ENCODE data around the gene ARNT2.
"Not testable (repeated sequence)": the region's sequence is repeated elsewhere in the genome, so short reads cannot be mapped to it uniquely, and the experiment has no call there.

ARNT2 gene

GRCh38 chr15:80494351-80494751 is 90.2 kb downstream of the ARNT2 start:
- DNase-seq, result no peak

GRCh38 chr15:80494756-80495155 is 90.6 kb downstream of the ARNT2 start:
- DNase-seq, result no peak

GRCh38 chr15:80495401-80495942 is 91.3 kb downstream of the ARNT2 start:
- no peak for DNase-seq

- DNase-seq, result no peak
Observed at GRCh38 chr15:80496096-80496495, 91.9 kb downstream of the ARNT2 start.

- no peak for DNase-seq
Observed at GRCh38 chr15:80497221-80497620, 93.0 kb downstream of the ARNT2 start.

- no peak for DNase-seq
Observed at GRCh38 chr15:80498652-80499051, 94.5 kb downstream of the ARNT2 start.

GRCh38 chr15:80500021-80500420 is 95.8 kb downstream of the ARNT2 start:
- DNase-seq, result no peak

GRCh38 chr15:80501476-80501875 is 97.3 kb downstream of the ARNT2 start:
- no peak for DNase-seq

- DNase-seq, result no peak
Observed at GRCh38 chr15:80502782-80503181, 98.6 kb downstream of the ARNT2 start.

- no peak for DNase-seq
Observed at GRCh38 chr15:80503319-80503952, 99.3 kb downstream of the ARNT2 start.

- DNase-seq, result no peak
Observed at GRCh38 chr15:80504931-80505330, 100.7 kb downstream of the ARNT2 start.

- DNase-seq, result no peak
Observed at GRCh38 chr15:80506286-80506893, 102.2 kb downstream of the ARNT2 start.

- DNase-seq, result no peak
Observed at GRCh38 chr15:80507131-80507530, 102.9 kb downstream of the ARNT2 start.

GRCh38 chr15:80507638-80508316 is 103.6 kb downstream of the ARNT2 start:
- no peak for DNase-seq

- DNase-seq, result no peak
Observed at GRCh38 chr15:80508783-80509182, 104.6 kb downstream of the ARNT2 start.

- no peak for DNase-seq
Observed at GRCh38 chr15:80509800-80510199, 105.6 kb downstream of the ARNT2 start.

- not testable (repeated sequence) for DNase-seq
Observed at GRCh38 chr15:80510985-80511384, 106.8 kb downstream of the ARNT2 start.

- no peak for DNase-seq
Observed at GRCh38 chr15:80512726-80513660, 108.8 kb downstream of the ARNT2 start.

GRCh38 chr15:80514071-80514780 is 110.0 kb downstream of the ARNT2 start:
- no peak for DNase-seq

GRCh38 chr15:80517290-80517689 is 113.1 kb downstream of the ARNT2 start:
- no peak for DNase-seq

GRCh38 chr15:80518522-80518921 is 114.3 kb downstream of the ARNT2 start:
- no peak for DNase-seq

GRCh38 chr15:80523746-80524145 is 119.6 kb downstream of the ARNT2 start:
- no peak for DNase-seq

Data from stimulated activated naive CD4-positive, alpha-beta T cell treated with Interleukin-2 at 50 U/mL for 16 hours (primary cell).